Hepatocyte (in vitro differentiated cells): Measurements from ENCODE around the gene FOXN4. TPM values are rescaled to one million over a fixed set of nuclear protein-coding genes. Genes with fewer than 3 reads are reported as not detected.

Experiments used
- DNase-seq: peaks from one replicate; pipeline ENCODE4 v3.0.0-alpha.2; 2016; ENCODE audit warnings: low spot score
- H2AFZ ChIP-seq: fragments of 200-600 bp; sonication (generic); 2 replicates; pipeline ENCODE4 v1.6.0; 2016; ENCODE audit warnings: antibody characterized with exemption, mild to moderate bottlenecking
- H3K27ac ChIP-seq: fragments of 200-600 bp; sonication (generic); 2 replicates; pipeline ENCODE4 v1.5.1; 2016; ENCODE audit warnings: mild to moderate bottlenecking
- H3K27me3 ChIP-seq: fragments of 200-600 bp; sonication (generic); 2 replicates; pipeline ENCODE4 v1.6.1; 2016
- H3K36me3 ChIP-seq: fragments of 200-600 bp; sonication (generic); replicated peaks from 2 replicates; pipeline ENCODE4 v1.5.1; 2016; ENCODE audit warnings: low read depth; ENCODE audit not compliant: insufficient read depth
- H3K4me1 ChIP-seq: fragments of 200-600 bp; sonication (generic); 2 replicates; pipeline ENCODE4 v1.5.1; 2016; ENCODE audit warnings: mild to moderate bottlenecking, moderate library complexity; ENCODE audit not compliant: insufficient read depth
- H3K4me2 ChIP-seq: fragments of 200-600 bp; sonication (generic); 2 replicates; pipeline ENCODE4 v1.6.0; 2016
- H3K4me3 ChIP-seq: fragments of 200-600 bp; sonication (generic); 2 replicates; pipeline ENCODE4 v1.5.1; 2016; ENCODE audit warnings: mild to moderate bottlenecking
- H3K79me2 ChIP-seq: fragments of 200-600 bp; sonication (generic); 2 replicates; pipeline ENCODE4 v1.6.0; 2017; ENCODE audit warnings: mild to moderate bottlenecking
- H3K9me2 ChIP-seq: fragments of 200-600 bp; sonication (generic); replicated peaks from 2 replicates; pipeline ENCODE4 v1.6.0; 2017; ENCODE audit warnings: mild to moderate bottlenecking; ENCODE audit not compliant: insufficient read depth
- H3K9me3 ChIP-seq: fragments of 200-600 bp; sonication (generic); 2 replicates; pipeline ENCODE4 v1.5.1; 2016; ENCODE audit warnings: low read depth, mild to moderate bottlenecking
- H4K20me1 ChIP-seq: fragments of 200-600 bp; sonication (generic); 2 replicates; pipeline ENCODE4 v1.6.0; 2016; ENCODE audit warnings: mild to moderate bottlenecking; ENCODE audit not compliant: insufficient read depth, poor library complexity, severe bottlenecking
- EZH2 ChIP-seq: fragments of 200-600 bp; sonication (generic); IDR thresholded peaks from 2 replicates; pipeline ENCODE4 v1.6.1; 2016; ENCODE audit warnings: antibody characterized with exemption, mild to moderate bottlenecking, borderline replicate concordance
- EZH2phosphoT487 ChIP-seq: fragments of 200-600 bp; sonication (generic); IDR thresholded peaks from one replicate; pipeline ENCODE4 v1.6.1; 2018; ENCODE audit warnings: antibody characterized with exemption, mild to moderate bottlenecking, low read depth, moderate library complexity; ENCODE audit not compliant: unreplicated experiment, severe bottlenecking
- WGBS: methylation state at CpG from one replicate; pipeline ENCODE4 v1.1.6; 2016; ENCODE audit warnings: low lambda C conversion rate; ENCODE audit errors: missing lambda C conversion rate; 5-methylcytosine and 5-hydroxymethylcytosine counted together
- polyA plus RNA-seq: library from polyadenylated mRNA; unstranded; fragments of >200 nt; fragmentation: Nextera tagmentation; extraction: Ambion mirVana; gene quantifications from 2 replicates; pipeline ENCODE4 v1.2.1, GENCODE V29; 2016
- total RNA-seq: library from RNA; depleted of rRNA; stranded (reverse); fragments of >200 nt; gene quantifications from 2 replicates; pipeline ENCODE4 v1.2.3, GENCODE V29; 2014
- TF ChIP-seq, protein P1 (sequence below): fragments of 200-600 bp; sonication (generic); IDR thresholded peaks from 2 replicates; pipeline ENCODE4 v1.5.1; 2016; ENCODE audit warnings: antibody characterized with exemption, mild to moderate bottlenecking; ENCODE audit not compliant: poor library complexity

The FOXN4 gene
- total and polyA plus RNA-seq, 2 experiments from 2014 or later: not detected

DNA sequence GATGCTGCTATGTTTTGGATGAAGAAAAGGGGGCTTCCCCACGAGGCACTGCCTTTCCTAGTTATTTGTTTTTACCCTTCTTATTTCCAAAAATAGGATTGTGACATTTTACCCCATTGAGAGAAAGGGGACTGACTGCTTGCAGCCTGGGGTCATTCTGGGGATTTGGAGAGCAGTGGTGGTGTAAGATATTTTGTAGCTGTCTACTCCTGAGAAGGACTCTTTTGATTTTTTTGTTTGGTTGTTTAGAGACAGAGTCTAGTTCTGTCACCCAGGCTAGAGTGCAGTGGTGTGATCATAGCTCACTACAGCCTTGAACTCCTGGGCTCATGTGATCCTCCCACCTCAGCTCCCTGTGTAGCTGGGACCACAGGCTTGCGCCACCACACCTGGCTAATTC is 78.9 kb downstream of the FOXN4 start:
- 80% methylated on average over 2 of the region's 2 CpGs for WGBS
- H3K27me3 ChIP-seq: no peaks in the 10 kb centered on the region
- TF ChIP-seq EZH2: no peak
- TF ChIP-seq EZH2phosphoT487: no peak
- TF ChIP-seq, protein P1, sequence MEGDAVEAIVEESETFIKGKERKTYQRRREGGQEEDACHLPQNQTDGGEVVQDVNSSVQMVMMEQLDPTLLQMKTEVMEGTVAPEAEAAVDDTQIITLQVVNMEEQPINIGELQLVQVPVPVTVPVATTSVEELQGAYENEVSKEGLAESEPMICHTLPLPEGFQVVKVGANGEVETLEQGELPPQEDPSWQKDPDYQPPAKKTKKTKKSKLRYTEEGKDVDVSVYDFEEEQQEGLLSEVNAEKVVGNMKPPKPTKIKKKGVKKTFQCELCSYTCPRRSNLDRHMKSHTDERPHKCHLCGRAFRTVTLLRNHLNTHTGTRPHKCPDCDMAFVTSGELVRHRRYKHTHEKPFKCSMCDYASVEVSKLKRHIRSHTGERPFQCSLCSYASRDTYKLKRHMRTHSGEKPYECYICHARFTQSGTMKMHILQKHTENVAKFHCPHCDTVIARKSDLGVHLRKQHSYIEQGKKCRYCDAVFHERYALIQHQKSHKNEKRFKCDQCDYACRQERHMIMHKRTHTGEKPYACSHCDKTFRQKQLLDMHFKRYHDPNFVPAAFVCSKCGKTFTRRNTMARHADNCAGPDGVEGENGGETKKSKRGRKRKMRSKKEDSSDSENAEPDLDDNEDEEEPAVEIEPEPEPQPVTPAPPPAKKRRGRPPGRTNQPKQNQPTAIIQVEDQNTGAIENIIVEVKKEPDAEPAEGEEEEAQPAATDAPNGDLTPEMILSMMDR: no peak
- H2AFZ ChIP-seq: no peak overlapping the region
- no peaks in the 10 kb centered on the region for H3K79me2 ChIP-seq
- no peaks in the 10 kb centered on the region for H3K9me3 ChIP-seq
- no peaks in the 10 kb centered on the region for H4K20me1 ChIP-seq
- no peaks in the 10 kb centered on the region for H3K36me3 ChIP-seq
- H3K27ac ChIP-seq: no peak overlapping the region
- H3K4me1 ChIP-seq: no peaks in the 10 kb centered on the region
- no peaks in the 10 kb centered on the region for H3K9me2 ChIP-seq
- H3K4me2 ChIP-seq: no peak overlapping the region
- no peak for DNase-seq
- H3K4me3 ChIP-seq: no peak overlapping the region

DNA sequence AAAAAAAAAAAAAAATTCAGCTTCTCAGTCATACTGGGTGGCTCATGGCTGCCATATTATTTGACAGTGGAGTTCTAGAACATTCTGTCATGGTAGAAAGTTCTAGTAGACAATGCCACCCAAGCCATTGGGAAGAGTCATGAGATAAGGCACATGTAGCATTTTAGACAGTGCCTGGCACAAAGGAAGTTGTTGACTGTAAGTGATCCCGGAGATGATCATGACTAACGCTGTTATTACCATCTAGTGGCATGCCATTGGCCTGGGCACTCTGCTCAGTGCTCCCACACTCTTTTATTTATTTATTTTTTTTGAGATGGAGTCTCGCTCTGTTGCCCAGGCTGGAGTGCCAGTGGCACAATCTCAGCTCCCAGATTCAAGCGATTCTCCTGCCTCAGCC is 80.4 kb downstream of the FOXN4 start:
- Histone ChIP-seq H3K36me3 (no peaks in the 10 kb centered on the region), H3K27me3 (no peaks in the 10 kb centered on the region), H3K27ac (no peak overlapping the region), H4K20me1 (no peaks in the 10 kb centered on the region), H3K4me2 (no peak overlapping the region), H3K9me2 (no peaks in the 10 kb centered on the region), H3K4me1 (no peaks in the 10 kb centered on the region), H3K4me3 (no peak overlapping the region), H2AFZ (no peak overlapping the region), H3K79me2 (no peaks in the 10 kb centered on the region), H3K9me3 (no peaks in the 10 kb centered on the region)
- WGBS: 97% methylated on average over 4 of the region's 4 CpGs
- DNase-seq: no peak
- TF ChIP-seq, protein P1: no peak
- TF ChIP-seq EZH2phosphoT487 (no peak), EZH2 (no peak)

Other genes with a start within 250 kb of the FOXN4 start
- gene ALKBH2, start 215.8 kb downstream of the FOXN4 start, total RNA-seq: 10.1 and 14.0 TPM in 2 replicates
- 18.6 and 22.1 TPM in 2 replicates for gene ALKBH2, start 215.8 kb downstream of the FOXN4 start, polyA plus RNA-seq
- 35.7 and 40.4 TPM in 2 replicates for gene UNG, start 211.7 kb downstream of the FOXN4 start, total RNA-seq
- 35.3 and 41.2 TPM in 2 replicates for gene UNG, start 211.7 kb downstream of the FOXN4 start, polyA plus RNA-seq
- 9.3 and 13.3 TPM in 2 replicates for gene ACACB, start 192.7 kb downstream of the FOXN4 start, total RNA-seq
- gene ACACB, start 192.7 kb downstream of the FOXN4 start, polyA plus RNA-seq: 3.8 and 3.9 TPM in 2 replicates
- gene MYO1H, start 38.6 kb upstream of the FOXN4 start, total RNA-seq: not detected in 2 replicates
- gene MYO1H, start 38.6 kb upstream of the FOXN4 start, polyA plus RNA-seq: not detected in 2 replicates
- 29.7 and 37.0 TPM in 2 replicates for gene KCTD10, start 168.0 kb upstream of the FOXN4 start, total RNA-seq
- 29.4 and 38.9 TPM in 2 replicates for gene KCTD10, start 168.0 kb upstream of the FOXN4 start, polyA plus RNA-seq
- 30.5 and 35.5 TPM in 2 replicates for gene UBE3B, start 168.3 kb upstream of the FOXN4 start, total RNA-seq
- 20.1 and 22.7 TPM in 2 replicates for gene UBE3B, start 168.3 kb upstream of the FOXN4 start, polyA plus RNA-seq